ENCODE data around the gene RFX8. TPM values are rescaled to one million over a fixed set of nuclear protein-coding genes. Genes with fewer than 3 reads are reported as not detected.

The RFX8 gene
- total RNA-seq, result 1 to 10 TPM in 3 of 4 donors, under 1 TPM in 1; 0.94 to 2.9 (median 1.5) TPM

- TF ChIP-seq, protein P1, sequence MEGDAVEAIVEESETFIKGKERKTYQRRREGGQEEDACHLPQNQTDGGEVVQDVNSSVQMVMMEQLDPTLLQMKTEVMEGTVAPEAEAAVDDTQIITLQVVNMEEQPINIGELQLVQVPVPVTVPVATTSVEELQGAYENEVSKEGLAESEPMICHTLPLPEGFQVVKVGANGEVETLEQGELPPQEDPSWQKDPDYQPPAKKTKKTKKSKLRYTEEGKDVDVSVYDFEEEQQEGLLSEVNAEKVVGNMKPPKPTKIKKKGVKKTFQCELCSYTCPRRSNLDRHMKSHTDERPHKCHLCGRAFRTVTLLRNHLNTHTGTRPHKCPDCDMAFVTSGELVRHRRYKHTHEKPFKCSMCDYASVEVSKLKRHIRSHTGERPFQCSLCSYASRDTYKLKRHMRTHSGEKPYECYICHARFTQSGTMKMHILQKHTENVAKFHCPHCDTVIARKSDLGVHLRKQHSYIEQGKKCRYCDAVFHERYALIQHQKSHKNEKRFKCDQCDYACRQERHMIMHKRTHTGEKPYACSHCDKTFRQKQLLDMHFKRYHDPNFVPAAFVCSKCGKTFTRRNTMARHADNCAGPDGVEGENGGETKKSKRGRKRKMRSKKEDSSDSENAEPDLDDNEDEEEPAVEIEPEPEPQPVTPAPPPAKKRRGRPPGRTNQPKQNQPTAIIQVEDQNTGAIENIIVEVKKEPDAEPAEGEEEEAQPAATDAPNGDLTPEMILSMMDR (IDR thresholded peaks at IDR 0.05; ENCODE audit: low read depth), result no peak
Observed at GRCh38 chr2:101474731-101475384, at the start of gene RFX8. TSS of gene RFX8 (minus strand) at chr2:101475112. CDS start at chr2:101466848, 8,264 bp downstream.

- TF ChIP-seq, protein P1 (IDR thresholded peaks at IDR 0.05; ENCODE audit: low read depth), result no peak
Observed at GRCh38 chr2:101521487-101521886, 46.6 kb upstream of the RFX8 start.

DNA sequence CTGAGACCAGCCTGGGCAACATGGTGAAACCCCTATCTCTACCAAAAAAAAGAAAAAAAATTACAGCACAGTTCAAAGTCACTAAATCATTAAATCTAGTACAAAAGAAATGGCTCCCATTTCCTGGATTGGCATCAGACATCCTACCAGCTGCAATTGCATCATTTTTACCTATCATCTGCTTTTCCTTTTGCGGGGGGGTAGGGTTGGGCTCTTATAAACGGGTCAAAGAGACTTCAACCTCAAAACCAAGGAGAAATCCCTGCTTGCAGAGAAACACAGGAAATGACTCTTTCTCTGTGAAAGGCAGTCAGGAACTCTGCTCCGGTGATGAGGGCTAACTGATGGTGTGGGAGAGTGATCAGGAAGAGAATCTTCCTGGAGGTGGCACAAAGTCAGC is 45.3 kb upstream of the RFX8 start:
- TF ChIP-seq, protein P1 (IDR thresholded peaks at IDR 0.05; ENCODE audit: low read depth), result no peak

GRCh38 chr2:101518578-101519492 is 43.9 kb upstream of the RFX8 start:
- TF ChIP-seq, protein P1 (IDR thresholded peaks at IDR 0.05; ENCODE audit: low read depth), result no peak

DNA sequence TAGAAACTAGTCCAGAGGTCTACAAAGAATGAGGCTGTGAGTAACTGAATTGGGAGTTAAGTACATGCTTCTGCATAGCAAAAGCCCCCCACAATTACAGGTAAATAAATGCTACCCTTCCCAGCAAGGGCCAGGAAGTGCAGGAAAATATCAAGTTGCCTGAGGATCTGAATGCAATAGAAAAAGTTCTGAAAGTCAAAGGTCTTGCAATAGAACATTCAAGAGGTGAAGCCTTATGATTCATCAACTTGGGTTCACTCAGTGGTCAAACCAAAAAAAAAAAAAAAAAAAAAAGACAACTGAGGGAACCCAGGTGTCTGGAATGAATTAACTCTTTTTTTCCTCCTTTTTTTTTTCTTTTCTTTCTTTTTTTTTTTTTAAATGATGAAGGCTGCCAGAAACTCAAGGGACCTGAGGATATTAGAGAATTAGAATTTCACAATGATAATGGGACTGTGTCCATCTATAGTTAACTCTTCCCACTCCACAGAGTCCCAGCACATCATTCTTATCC is 42.9 kb upstream of the RFX8 start:
- TF ChIP-seq, protein P1 (IDR thresholded peaks at IDR 0.05; ENCODE audit: low read depth), result no peak

DNA sequence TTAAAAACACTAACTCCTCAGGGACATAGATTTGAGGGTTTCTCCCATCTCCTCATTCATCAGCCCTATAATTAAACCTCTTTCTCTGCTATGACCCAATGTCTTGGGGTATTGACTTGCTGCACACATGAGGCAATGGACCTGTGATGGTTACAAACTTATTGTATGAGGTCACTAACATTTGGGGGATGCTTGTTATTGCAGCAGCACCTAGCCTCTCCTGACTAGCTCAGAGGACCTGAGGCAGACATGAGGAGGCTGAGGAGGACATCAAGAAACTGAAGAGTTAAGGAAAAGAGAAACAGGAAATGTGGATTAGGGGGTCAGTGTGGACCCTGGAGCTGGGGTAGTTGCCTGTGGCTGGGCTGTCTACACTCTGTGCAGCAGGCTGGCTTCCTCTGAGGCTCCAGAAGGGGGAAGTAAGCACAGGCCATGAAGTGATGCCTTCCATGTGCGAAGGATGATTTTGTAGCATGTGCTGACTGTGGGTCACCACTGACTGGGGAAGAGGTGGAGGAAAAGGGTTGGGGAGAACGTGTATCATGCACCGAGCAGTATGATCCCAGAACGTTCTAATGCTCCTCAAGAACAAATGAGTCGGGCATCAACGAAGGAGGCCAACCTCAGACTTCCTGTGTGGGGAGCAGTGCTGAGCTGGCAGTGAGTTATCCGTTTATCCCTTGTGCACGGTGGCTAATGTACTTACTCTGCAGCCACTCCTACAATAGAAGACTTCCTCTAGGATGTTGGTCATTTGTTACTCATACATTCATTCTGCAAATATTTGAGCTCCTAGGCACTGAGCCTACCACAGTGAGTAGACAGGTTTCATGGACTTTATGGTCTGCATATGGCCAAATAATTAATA is 42.1 kb upstream of the RFX8 start:
- TF ChIP-seq, protein P1 (IDR thresholded peaks at IDR 0.05; ENCODE audit: low read depth), result no peak

Measured in subcutaneous adipose tissue (tissue), 4 donors.